SK-N-DZ (cell line): ENCODE measurements around the gene BTRC.
"Not testable (repeated sequence)": the region's sequence is repeated elsewhere in the genome, so short reads cannot be mapped to it uniquely, and the experiment has no call there.

ENCODE experiments used
- DNase-seq: peaks from one replicate; pipeline ENCODE4 v3.0.0-alpha.2; 2015; ENCODE audit warnings: low spot score
- small RNA-seq, 2 experiments: library from RNA; depleted of rRNA; stranded (forward); fragments of <200 nt; gene quantifications; one replicate each; pipeline ENCODE3, GENCODE V24; 2014

BTRC gene

GRCh38 chr10:101580486-101581399, 226.8 kb downstream of the BTRC start:
- DNase-seq: no peak

GRCh38 chr10:101585841-101586240, 231.9 kb downstream of the BTRC start:
- no peak for DNase-seq

GRCh38 chr10:101587725-101588653, 234.0 kb downstream of the BTRC start, which contains the start of the genes DPCD and POLL:
Gene DPCD (plus strand): TSS chr10:101588321. CDS start chr10:101588337, 16 bp downstream.
Gene POLL (minus strand): TSS chr10:101588257. CDS start chr10:101587360, 897 bp downstream.
- peak; percentile 96 for DNase-seq

- no peak for DNase-seq
Observed at GRCh38 chr10:101588879-101589278, 234.9 kb downstream of the BTRC start.

- not testable (repeated sequence) for DNase-seq
Observed at GRCh38 chr10:101593331-101593730, 239.4 kb downstream of the BTRC start.

- no peak for DNase-seq
Observed at GRCh38 chr10:101595591-101596433, 241.8 kb downstream of the BTRC start.

- DNase-seq: peak; percentile 64
Observed at GRCh38 chr10:101597091-101597900, 243.3 kb downstream of the BTRC start.

- DNase-seq: no peak
Observed at GRCh38 chr10:101601541-101601940, 247.6 kb downstream of the BTRC start.

- DNase-seq: peak; percentile 88
Observed at GRCh38 chr10:101602761-101603398, 248.9 kb downstream of the BTRC start.

Small RNAs within 50 kb of the gene (small RNA-seq; reads per million reads assigned to genes)
- gene MIR3158-1: 0 reads per million in 2 experiments
- gene RNU2-43P: 1.3 to 2.3 reads per million in 2 experiments
- gene RNU2-59P: 11.7 to 28.0 reads per million in 2 experiments
